ENCODE results near the gene FBXW11.

DNA sequence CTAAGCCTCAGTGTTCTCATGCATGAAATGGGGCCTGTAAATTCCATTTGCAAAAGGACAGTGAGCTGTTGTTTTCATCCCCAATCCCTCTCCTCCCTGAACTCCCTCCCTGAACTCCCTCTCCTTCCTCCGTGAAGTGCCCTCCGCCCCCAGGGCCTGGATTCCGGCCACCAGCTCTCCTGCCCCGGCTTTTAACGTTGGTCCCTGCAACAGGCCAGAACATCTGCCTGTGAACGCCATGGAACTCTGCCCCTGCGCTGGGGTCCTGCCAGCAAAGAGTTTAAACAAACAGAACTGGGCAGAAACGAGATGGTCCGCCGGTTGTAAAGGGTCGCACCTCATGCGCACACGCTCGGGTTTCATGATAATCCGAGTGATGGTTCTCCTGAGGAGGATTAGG is 158.4 kb downstream of the FBXW11 start:
- TF ChIP-seq, protein P1, sequence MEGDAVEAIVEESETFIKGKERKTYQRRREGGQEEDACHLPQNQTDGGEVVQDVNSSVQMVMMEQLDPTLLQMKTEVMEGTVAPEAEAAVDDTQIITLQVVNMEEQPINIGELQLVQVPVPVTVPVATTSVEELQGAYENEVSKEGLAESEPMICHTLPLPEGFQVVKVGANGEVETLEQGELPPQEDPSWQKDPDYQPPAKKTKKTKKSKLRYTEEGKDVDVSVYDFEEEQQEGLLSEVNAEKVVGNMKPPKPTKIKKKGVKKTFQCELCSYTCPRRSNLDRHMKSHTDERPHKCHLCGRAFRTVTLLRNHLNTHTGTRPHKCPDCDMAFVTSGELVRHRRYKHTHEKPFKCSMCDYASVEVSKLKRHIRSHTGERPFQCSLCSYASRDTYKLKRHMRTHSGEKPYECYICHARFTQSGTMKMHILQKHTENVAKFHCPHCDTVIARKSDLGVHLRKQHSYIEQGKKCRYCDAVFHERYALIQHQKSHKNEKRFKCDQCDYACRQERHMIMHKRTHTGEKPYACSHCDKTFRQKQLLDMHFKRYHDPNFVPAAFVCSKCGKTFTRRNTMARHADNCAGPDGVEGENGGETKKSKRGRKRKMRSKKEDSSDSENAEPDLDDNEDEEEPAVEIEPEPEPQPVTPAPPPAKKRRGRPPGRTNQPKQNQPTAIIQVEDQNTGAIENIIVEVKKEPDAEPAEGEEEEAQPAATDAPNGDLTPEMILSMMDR (IDR thresholded peaks at IDR 0.05): no peak
- TF ChIP-seq POLR2A (IDR thresholded peaks at IDR 0.05) (no peak), EP300 (IDR thresholded peaks at IDR 0.05) (no peak)
